AG04449 (cell line): ENCODE results near the gene EXOC4.

Experiments
- CTCF ChIA-PET: fragments of 350-600 bp; formaldehyde crosslinking; extraction: SDS; loops from one replicate; lab custom pipeline; 2021; ENCODE audit warnings: antibody characterized with exemption; lab: Yijun Ruan, JAX
- POLR2A ChIA-PET: fragments of 400-600, 350-600 bp; formaldehyde crosslinking; extraction: SDS; loops from one replicate; lab custom pipeline; 2020; ENCODE audit warnings: antibody characterized with exemption, inconsistent platforms; lab: Yijun Ruan, JAX
- DNase-seq: peaks from one replicate; pipeline ENCODE4 v3.0.0-alpha.2; 2010; ENCODE audit warnings: low read depth, low spot score
- H3K4me3 ChIP-seq: 2 replicates; pipeline ENCODE4 v1.5.1; 2011; ENCODE audit warnings: low read depth, mild to moderate bottlenecking, control low read depth, low read length
- CTCF ChIP-seq: IDR thresholded peaks from one replicate; pipeline ENCODE4 v1.5.1; 2011; ENCODE audit warnings: mild to moderate bottlenecking, moderate library complexity, low read length, control low read depth, inconsistent platforms; ENCODE audit not compliant: insufficient read depth; ENCODE audit errors: missing control alignments

Gene EXOC4

DNA sequence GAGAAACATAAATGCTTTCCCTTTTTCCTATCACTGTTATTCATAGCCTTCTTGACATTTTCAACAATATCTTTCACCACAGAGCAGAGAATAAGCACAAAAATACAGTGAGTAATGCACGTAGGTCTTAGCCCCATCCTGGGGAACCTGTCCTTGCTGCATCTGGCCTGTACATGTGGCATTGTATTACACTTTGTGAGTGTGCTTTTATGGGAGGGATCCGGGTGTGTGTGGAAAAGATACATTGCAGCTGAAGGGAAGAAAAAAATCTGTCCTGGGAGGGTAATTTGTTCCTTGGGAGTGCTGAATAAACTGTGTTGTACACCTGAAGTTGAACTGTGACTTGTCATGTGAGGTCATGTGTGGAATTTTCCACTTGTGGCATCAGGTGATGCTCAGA, 451.6 kb downstream of the EXOC4 start:
- no peak for DNase-seq
- no peak overlapping the region for H3K4me3 ChIP-seq
- no peak for TF ChIP-seq CTCF
- POLR2A ChIA-PET: no interaction called here
- CTCF ChIA-PET: no interaction called here

GRCh38 chr7:133705596-133705995, 452.7 kb downstream of the EXOC4 start:
- CTCF ChIA-PET: no interaction called here
- TF ChIP-seq CTCF: no peak
- no peak for DNase-seq
- POLR2A ChIA-PET: no interaction called here
- H3K4me3 ChIP-seq: no peak overlapping the region

DNA sequence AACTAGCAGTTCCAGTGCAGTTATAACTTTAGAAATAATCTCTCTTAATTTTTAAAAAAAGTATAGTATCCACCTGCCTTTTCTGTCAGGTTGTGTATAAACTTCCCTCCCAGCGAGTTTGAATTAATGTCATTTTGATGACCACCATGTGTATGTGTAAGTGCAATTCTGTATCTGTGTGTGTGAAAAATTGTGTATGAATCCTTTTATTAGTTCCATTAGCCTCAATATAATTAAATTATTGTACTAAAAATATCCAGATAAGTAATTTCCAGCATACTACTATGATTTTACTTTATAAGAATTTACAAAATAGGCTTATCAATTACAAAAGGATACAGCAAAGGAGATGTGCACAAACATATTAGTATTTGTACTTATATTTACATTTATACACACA, 453.1 kb downstream of the EXOC4 start:
- ChIA-PET POLR2A (no interaction called here), CTCF (no interaction called here)
- no peak for DNase-seq
- H3K4me3 ChIP-seq: no peak overlapping the region
- no peak for TF ChIP-seq CTCF

DNA sequence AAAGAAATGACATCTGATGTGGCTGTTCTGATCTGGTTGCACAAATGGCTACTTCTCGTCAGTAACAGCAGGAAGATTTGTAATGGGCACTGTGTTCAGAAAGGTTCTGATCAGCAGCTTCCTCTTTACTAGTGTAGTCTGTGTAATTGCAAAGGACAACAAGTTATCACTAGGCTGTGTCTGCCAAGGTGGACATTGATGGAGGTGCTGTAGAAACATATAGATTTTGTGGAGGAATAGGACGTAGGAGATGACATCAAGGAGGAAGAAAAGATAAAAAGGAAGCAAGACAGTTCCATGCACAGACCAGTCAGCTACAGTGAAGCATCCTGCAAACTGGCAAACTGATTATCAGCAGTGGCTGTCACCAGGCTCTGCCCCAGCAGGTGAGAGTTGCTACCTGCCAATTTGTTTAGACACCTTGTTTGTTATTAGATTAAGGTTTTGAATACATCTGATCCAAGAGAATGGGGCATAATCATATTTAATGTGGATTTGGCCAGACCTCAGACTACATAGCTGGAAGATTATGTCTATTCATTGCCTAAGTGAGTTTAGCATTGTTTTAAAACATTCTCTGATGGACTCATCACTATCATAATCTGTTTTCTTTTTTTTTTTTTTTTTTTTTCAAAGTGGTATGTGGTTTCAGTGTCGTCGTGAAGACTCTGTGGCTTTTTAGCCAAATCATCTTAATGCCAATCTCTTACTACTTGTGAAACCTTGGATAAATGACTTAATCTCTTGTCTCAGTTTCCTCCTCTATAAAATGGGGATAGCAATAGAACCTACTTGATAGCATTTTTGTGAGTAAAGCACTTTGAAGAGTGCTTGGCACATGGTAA, 456.4 kb downstream of the EXOC4 start:
- ChIA-PET CTCF (no interaction called here), POLR2A (interaction anchor here (0.6 kb wide), 1 partner anchor 128 kb away, joined by 3 read pairs; no protein-coding TSS in a partner anchor)
- DNase-seq: no peak
- no peak overlapping the region for H3K4me3 ChIP-seq
- no peak for TF ChIP-seq CTCF

GRCh38 chr7:133712544-133712943, 459.7 kb downstream of the EXOC4 start:
- ChIA-PET POLR2A (no interaction called here), CTCF (no interaction called here)
- DNase-seq: no peak
- TF ChIP-seq CTCF: no peak
- no peak overlapping the region for H3K4me3 ChIP-seq

GRCh38 chr7:133714654-133715053, 461.8 kb downstream of the EXOC4 start:
- no peak for TF ChIP-seq CTCF
- ChIA-PET CTCF (interaction anchor here (1.1 kb wide), 1 partner anchor 11 kb away, joined by 3 read pairs; no protein-coding TSS in a partner anchor), POLR2A (no interaction called here)
- H3K4me3 ChIP-seq: no peak overlapping the region
- DNase-seq: no peak
